PC-3 (cell line): ENCODE data around the gene CNIH2. TPM values are rescaled to one million over a fixed set of nuclear protein-coding genes. Genes with fewer than 3 reads are reported as not detected.

ENCODE experiments used
- ATAC-seq: fragments of 200-7000 bp; cut with Tn5 transposase; 2 replicates; pipeline ENCODE4 v1.9.1; 2020; ENCODE audit warnings: mild to moderate bottlenecking, moderate library complexity
- BruUV-seq: library from RNA; stranded (reverse); fragments of 400-500 nt; replicated peaks from 2 replicates; lab custom pipeline; 2021; lab: Mats Ljungman, UMichigan
- CTCF ChIA-PET: fragments of 300-600 bp; sonication (Branson Sonifier 250); formaldehyde crosslinking; loops from one replicate; lab custom pipeline; 2022; ENCODE audit warnings: antibody characterized with exemption; lab: Charles Lee
- POLR2A ChIA-PET: fragments of 300-600 bp; sonication (Branson Sonifier 250); formaldehyde crosslinking; loops from one replicate; lab custom pipeline; 2022; ENCODE audit warnings: antibody characterized with exemption; ENCODE audit not compliant: unreplicated experiment; lab: Charles Lee
- DNase-seq: peaks from one replicate; pipeline ENCODE4 v3.0.0-alpha.2; 2015
- H2AFZ ChIP-seq: fragments of 300-600 bp; sonication (generic); 2 replicates; pipeline ENCODE4 v1.6.0; 2016; ENCODE audit warnings: antibody characterized with exemption, low read length
- H3F3A ChIP-seq: fragments of 300-600 bp; sonication (generic); one replicate; pipeline ENCODE4 v1.6.0; 2017; ENCODE audit warnings: antibody characterized with exemption, low read length, control low read depth, mild to moderate bottlenecking; ENCODE audit not compliant: unreplicated experiment
- H3K27ac ChIP-seq: fragments of 300-600 bp; sonication (generic); 2 replicates; pipeline ENCODE4 v1.5.1; 2016; ENCODE audit warnings: mild to moderate bottlenecking, low read length
- H3K27me3 ChIP-seq: fragments of 300-600 bp; sonication (generic); 2 replicates; pipeline ENCODE4 v1.6.1; 2016; ENCODE audit warnings: low read length, mixed read lengths
- H3K36me3 ChIP-seq: fragments of 300-600 bp; sonication (generic); 2 replicates; pipeline ENCODE4 v1.6.1; 2016; ENCODE audit warnings: low read depth, mixed run types, low read length, mixed read lengths
- H3K4me1 ChIP-seq: fragments of 300-600 bp; sonication (generic); 2 replicates; pipeline ENCODE4 v1.5.1; 2016; ENCODE audit warnings: low read length; ENCODE audit not compliant: insufficient read depth
- H3K4me2 ChIP-seq: fragments of 300-600 bp; sonication (generic); 2 replicates; pipeline ENCODE4 v1.6.0; 2016; ENCODE audit warnings: low read length
- H3K4me3 ChIP-seq: fragments of 300-600 bp; sonication (generic); 2 replicates; pipeline ENCODE4 v1.5.1; 2016; ENCODE audit warnings: mild to moderate bottlenecking, low read length, mixed read lengths
- H3K79me2 ChIP-seq: fragments of 300-600 bp; sonication (generic); 2 replicates; pipeline ENCODE4 v1.6.1; 2017; ENCODE audit warnings: low read length, mixed read lengths
- H3K9ac ChIP-seq: fragments of 300-600 bp; sonication (generic); 2 replicates; pipeline ENCODE4 v1.6.0; 2016; ENCODE audit warnings: mild to moderate bottlenecking, low read length
- H3K9me2 ChIP-seq: fragments of 300-600 bp; sonication (generic); replicated peaks from 2 replicates; pipeline ENCODE4 v1.6.1; 2016; ENCODE audit warnings: mixed run types, low read length, mixed read lengths
- H3K9me3 ChIP-seq: fragments of 300-600 bp; sonication (generic); 2 replicates; pipeline ENCODE4 v1.6.1; 2016; ENCODE audit warnings: low read length, mixed read lengths
- H4K20me1 ChIP-seq: fragments of 300-600 bp; sonication (generic); 2 replicates; pipeline ENCODE4 v1.6.1; 2016; ENCODE audit warnings: low read length, mixed read lengths
- CTCF ChIP-seq: fragments of 300-600 bp; sonication (generic); conservative IDR thresholded peaks from 2 replicates; pipeline ENCODE4 v1.5.1; 2017; ENCODE audit warnings: antibody characterized with exemption, low read depth, mild to moderate bottlenecking, low read length
- EZH2 ChIP-seq: fragments of 300-600 bp; sonication (generic); IDR thresholded peaks from one replicate; pipeline ENCODE4 v1.6.1; 2017; ENCODE audit warnings: antibody characterized with exemption, mild to moderate bottlenecking, low read length; ENCODE audit not compliant: unreplicated experiment
- EZH2phosphoT487 ChIP-seq: fragments of 300-600 bp; sonication (generic); IDR thresholded peaks from 2 replicates; pipeline ENCODE4 v1.6.1; 2018; ENCODE audit warnings: mild to moderate bottlenecking, antibody characterized with exemption, low read length, borderline replicate concordance
- intact Hi-C: fragments of 100-400 bp; cut with micrococcal nuclease; formaldehyde crosslinking; loops from 2 replicates; pipeline ENCODE4 v1.9.0; 2023
- total RNA-seq: library from RNA; depleted of rRNA; stranded (reverse); fragments of >200 nt; gene quantifications from 2 replicates; pipeline ENCODE4 v1.2.3, GENCODE V29; 2014

The CNIH2 gene
- total RNA-seq, 1 experiment from 2014 or later, result 2.2 TPM

GRCh38 chr11:66239998-66240780 is 37.8 kb upstream of the CNIH2 start:
- Histone ChIP-seq H3K4me1 (no peaks in the 10 kb centered on the region), H3K9ac (no peak overlapping the region), H3K9me3 (no peaks in the 10 kb centered on the region), H3K27me3 (no peaks in the 10 kb centered on the region), H3K4me2 (no peak overlapping the region), H3K9me2 (no peaks in the 10 kb centered on the region), H3K79me2 (no peaks in the 10 kb centered on the region), H3K27ac (no peak overlapping the region), H3F3A (no peaks in the 10 kb centered on the region), H3K36me3 (peaks cover 8% of the 10 kb centered on the region; the same call in 1 of the 2 replicates), H2AFZ (no peak overlapping the region), H4K20me1 (no peaks in the 10 kb centered on the region), H3K4me3 (no peak overlapping the region)
- no TSS peak for BruUV-seq
- DNase-seq, result no peak
- ChIA-PET CTCF (no interaction called here), POLR2A (no interaction called here)
- no peak for ATAC-seq
- intact Hi-C loops, result no loop called here
- TF ChIP-seq CTCF (no peak), EZH2 (no peak), EZH2phosphoT487 (no peak)

- ChIA-PET CTCF (no interaction called here), POLR2A (no interaction called here)
- H3K79me2 ChIP-seq, result no peaks in the 10 kb centered on the region
- DNase-seq, result no peak
- H3K9me2 ChIP-seq, result no peaks in the 10 kb centered on the region
- no peak for ATAC-seq
- no peak for TF ChIP-seq EZH2phosphoT487
- TF ChIP-seq EZH2, result no peak
- no peak for TF ChIP-seq CTCF
- H3K4me3 ChIP-seq, result no peak overlapping the region
- H3K4me1 ChIP-seq, result no peaks in the 10 kb centered on the region
- no peaks in the 10 kb centered on the region for H3F3A ChIP-seq
- no peak overlapping the region for H3K4me2 ChIP-seq
- H2AFZ ChIP-seq, result no peak overlapping the region
- peaks cover 8% of the 10 kb centered on the region; the same call in 1 of the 2 replicates for H3K36me3 ChIP-seq
- no peak overlapping the region for H3K9ac ChIP-seq
- H4K20me1 ChIP-seq, result no peaks in the 10 kb centered on the region
- no TSS peak for BruUV-seq
- H3K9me3 ChIP-seq, result no peaks in the 10 kb centered on the region
- no peak overlapping the region for H3K27ac ChIP-seq
- intact Hi-C loops, result no loop called here
- H3K27me3 ChIP-seq, result no peaks in the 10 kb centered on the region
Observed at GRCh38 chr11:66240781-66241136, 37.2 kb upstream of the CNIH2 start.

GRCh38 chr11:66242095-66242765 is 35.7 kb upstream of the CNIH2 start:
- BruUV-seq, result no TSS peak
- CTCF ChIA-PET, result no interaction called here

More at GRCh38 chr11:66242095-66242765, 35.7 kb upstream of the CNIH2 start:
- Histone ChIP-seq H3K4me1 (no peaks in the 10 kb centered on the region), H2AFZ (no peak overlapping the region), H3K9ac (no peak overlapping the region), H3K9me3 (no peaks in the 10 kb centered on the region), H4K20me1 (no peaks in the 10 kb centered on the region), H3K4me3 (no peak overlapping the region), H3K27ac (no peak overlapping the region), H3K27me3 (no peaks in the 10 kb centered on the region), H3K9me2 (no peaks in the 10 kb centered on the region), H3F3A (no peaks in the 10 kb centered on the region), H3K79me2 (no peaks in the 10 kb centered on the region), H3K4me2 (no peak overlapping the region), H3K36me3 (peaks cover 8% of the 10 kb centered on the region; the same call in 1 of the 2 replicates)
- no peak for DNase-seq
- intact Hi-C loops, result no loop called here
- ATAC-seq, result no peak
- POLR2A ChIA-PET, result no interaction called here
- TF ChIP-seq EZH2, result no peak
- TF ChIP-seq EZH2phosphoT487, result no peak
- no peak for TF ChIP-seq CTCF
